Activated T-helper 1 cell treated with Interleukin-2 at 50 U/mL for 16 hours (primary cell): Measurements from ENCODE around the gene GALNT1.

Experiments
- DNase-seq: peaks from one replicate; pipeline ENCODE4 v3.0.0-alpha.2; 2020; ENCODE audit warnings: low read depth

GALNT1 gene

DNA sequence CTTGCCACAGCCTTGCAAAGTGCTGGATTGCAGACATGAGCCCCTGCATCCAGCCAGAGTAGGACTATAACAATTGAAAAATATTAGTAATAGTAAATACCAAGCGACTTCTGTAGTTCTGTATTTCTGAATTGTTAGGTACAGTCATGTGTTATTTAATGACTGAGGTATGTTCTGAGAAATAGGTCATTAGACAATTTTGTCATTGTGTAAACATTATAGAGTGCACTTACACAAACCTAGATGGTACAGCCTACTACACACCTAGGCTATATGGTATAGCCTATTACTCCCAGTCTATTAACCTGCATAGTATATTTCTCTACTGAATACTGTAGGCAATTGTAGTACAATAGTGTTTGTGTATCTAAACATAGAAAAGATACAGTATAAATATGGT is 92.1 kb downstream of the GALNT1 start:
- no peak for DNase-seq

DNA sequence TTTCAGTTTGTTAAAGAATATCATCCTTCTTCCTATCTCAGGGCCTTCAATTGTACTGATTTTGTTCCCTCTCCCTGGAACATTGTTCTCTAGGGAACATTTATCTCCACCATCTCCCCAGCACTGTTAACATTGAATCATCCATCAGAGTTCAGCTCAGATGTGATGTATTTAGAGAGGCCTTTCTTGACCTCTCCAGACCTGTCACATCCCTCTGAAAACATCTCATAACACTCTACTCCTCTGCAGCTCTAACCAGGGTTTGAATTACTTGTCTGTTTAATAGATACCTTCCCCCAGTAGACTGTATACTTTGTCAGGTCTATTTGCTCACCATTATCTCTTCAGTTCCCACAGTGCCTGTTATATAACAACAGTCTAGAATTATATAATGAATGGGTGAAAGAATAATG is 98.6 kb downstream of the GALNT1 start:
- DNase-seq: no peak

- no peak for DNase-seq
These were observed 100.8 kb downstream of the GALNT1 start for GRCh38 chr18:35682281-35682867.

GRCh38 chr18:35683021-35683420 is 101.5 kb downstream of the GALNT1 start:
- no peak for DNase-seq

DNA sequence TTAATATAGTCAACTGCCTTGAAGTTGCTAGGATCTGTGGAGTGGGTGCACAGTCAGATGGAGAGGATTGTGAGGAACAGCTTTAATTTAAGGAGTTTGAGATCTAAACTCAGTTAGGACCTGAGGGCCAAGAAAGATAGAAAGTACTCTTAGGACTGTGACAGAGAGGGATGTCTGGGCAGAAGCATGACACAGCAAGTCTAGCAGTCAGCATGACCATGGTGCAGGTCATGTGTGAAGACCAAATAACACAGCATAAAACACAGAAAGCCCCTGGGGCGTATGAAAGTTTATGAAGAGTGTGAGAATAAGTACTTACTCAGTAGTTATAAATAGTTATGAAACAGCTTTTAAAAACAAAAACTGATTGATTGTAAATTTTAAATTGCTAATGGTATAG is 107.2 kb downstream of the GALNT1 start:
- DNase-seq: no peak

DNA sequence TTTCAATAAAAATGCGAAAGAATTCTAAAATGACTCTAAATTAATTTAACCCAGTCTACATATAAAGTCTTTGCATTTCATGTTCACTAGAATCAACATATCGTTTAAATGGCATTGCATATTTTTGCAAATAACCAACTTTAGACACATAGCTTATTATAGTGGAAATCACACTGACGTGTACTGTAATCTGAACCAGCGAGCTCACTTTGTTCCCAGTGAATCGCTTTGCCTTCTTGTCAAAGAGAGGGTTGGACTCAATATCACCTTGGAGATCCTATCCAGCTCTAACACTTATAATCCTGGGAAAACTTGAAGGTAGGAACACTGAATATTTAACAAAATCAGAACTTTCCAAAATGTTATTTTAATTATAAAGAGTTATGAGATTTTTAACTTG is 108.2 kb downstream of the GALNT1 start:
- no peak for DNase-seq

DNA sequence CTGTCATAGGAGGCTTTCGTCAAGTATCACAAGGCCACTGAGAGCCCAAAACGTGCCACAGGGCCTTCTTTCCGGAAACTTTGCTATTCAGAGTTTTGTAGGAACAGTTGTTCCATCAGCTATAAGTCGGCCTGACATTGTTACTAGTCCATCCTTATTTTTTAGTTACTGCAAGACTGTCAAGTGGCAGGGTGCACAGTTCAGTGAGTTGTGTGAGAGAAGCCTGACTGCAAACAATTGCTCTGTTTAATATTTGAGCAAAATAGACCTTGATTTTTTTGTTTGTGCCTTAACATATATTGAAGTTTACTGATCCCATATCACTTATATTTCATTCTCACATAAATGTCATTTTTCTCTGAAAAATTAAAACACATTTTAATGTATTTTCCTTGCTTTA is 110.1 kb downstream of the GALNT1 start:
- no peak for DNase-seq

- DNase-seq: no peak
These were observed 111.3 kb downstream of the GALNT1 start for GRCh38 chr18:35692866-35693265.

DNA sequence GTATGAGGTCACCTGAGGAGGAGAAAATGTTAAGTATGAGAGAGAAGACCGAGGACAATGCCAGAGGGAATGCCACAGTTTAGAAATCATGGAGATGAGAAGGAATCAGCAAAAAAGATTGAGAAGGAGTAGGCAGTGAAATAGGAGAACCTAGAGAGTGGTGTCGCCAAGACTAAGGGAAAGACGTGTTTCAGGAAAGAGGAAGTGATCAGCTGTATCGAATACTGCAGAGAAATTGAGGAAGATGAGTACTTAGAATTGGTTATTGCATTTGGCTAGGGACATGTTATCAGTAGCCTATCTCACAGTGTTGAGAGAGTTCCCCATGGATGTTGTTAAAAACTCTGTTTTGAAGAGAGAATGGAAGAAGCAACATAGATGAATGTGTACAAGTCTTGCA is 112.3 kb downstream of the GALNT1 start:
- DNase-seq: no peak

- DNase-seq: no peak
These were observed 113.3 kb downstream of the GALNT1 start for GRCh38 chr18:35694808-35695207.

- no peak for DNase-seq
These were observed 113.8 kb downstream of the GALNT1 start for GRCh38 chr18:35695384-35695783.

GRCh38 chr18:35695803-35696202 is 114.3 kb downstream of the GALNT1 start:
- DNase-seq: no peak

DNA sequence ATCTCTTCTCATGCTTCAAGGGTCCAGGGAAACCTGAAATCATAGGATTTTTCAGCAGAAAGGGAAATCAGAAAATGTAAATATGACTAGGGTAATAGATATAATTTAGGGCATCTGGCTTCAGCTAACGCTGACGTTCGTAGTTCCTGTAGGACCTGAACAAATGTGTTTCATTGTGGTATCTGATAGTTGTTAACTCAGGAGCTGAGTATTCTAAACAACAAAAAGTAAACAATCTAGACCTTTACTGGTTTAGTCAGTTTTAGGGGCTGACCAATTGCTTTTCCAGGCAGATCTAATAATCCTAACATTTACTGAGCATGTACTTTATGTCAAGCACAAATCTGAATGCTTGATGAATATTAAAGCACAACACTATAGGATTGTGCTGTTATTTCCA is 114.8 kb downstream of the GALNT1 start:
- DNase-seq: no peak

- no peak for DNase-seq
These were observed 116.3 kb downstream of the GALNT1 start for GRCh38 chr18:35697869-35698268.

DNA sequence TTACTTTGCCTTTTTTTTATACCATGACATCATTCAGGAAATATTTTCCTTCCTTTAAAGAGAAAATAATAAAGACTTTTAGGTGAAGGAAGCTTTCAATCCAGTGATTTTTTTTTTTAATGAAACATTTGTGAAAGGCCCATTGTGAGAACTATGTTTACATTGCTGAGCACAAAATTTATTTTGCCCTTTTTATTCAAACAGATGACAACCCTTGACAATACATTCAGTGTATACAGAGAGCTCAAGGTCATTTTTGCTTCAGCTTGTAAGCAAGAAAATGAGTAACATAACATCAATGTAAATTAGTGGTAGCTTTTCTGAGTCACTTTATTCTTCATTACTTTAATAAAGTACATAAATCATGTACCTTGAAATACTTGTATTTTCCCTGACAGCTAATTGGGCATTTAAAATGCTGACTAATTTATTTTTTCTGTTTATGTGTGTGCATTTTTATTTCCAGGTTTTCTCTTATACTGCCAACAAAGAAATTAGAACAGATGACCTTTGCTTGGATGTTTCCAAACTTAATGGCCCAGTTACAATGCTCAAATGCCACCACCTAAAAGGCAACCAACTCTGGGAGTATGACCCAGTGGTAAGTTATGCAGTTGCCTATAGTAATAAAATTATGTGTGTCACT is 121.6 kb downstream of the GALNT1 start:
- no peak for DNase-seq

GRCh38 chr18:35705988-35706387 is 124.4 kb downstream of the GALNT1 start:
- DNase-seq: no peak

GRCh38 chr18:35707247-35707646 is 125.7 kb downstream of the GALNT1 start:
- no peak for DNase-seq

DNA sequence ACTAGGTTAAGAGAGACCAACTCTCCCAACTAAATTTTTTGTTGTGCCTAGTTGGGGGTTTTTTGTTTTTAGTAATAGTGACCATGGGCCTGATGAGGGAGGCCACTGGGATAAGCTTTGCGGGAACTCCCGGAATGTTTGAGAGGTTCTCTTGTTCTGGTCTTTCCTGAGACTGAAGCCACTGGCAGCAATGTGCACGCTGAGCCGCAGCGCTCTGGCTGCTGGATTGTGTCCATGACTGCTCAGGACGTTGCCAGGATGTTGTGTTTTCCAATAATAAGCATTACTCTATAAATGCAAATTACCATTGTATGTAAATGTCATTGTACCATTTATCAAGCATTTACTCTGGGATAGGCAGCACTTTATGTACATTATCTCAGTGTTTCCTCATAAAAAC is 126.1 kb downstream of the GALNT1 start:
- DNase-seq: no peak

- no peak for DNase-seq
These were observed 129.0 kb downstream of the GALNT1 start for GRCh38 chr18:35710581-35710980.

DNA sequence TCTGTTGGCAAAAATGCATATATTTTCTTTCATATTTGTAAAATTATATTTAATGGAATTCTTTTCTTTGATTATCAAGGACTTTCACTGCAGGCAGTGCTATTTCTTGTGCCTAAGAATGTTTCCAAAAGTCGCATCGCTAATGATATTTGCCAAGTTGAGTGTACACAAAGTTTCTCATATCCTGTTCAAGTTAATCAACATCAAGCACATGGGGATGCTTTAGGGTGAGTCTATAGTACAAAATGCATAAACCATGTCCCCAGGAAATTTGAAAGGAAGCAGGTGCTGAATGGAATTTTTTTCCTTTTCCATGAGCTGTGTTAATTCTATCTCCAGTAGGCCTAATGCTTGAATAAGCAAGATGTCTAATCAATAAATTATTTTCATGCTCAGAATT is 129.7 kb downstream of the GALNT1 start:
- DNase-seq: no peak

DNA sequence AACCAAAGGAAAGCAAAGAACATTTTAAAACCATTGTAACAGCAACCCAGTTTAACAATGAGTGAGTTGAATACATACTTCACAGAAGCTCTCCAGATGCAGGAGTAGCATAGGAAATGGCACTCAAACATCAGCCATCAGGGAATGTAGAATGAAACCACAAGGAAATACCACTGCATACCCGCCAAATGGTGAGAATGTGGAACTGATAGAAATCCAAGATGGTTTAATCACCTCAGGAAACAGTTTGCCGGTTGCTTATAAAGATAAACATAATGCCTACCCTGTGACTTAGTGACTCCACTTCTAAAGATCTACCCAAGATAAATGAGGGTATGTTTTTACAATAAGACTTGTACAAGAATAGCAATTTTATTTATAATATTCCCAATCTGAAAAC is 132.0 kb downstream of the GALNT1 start:
- DNase-seq: no peak

GRCh38 chr18:35714539-35714938 is 133.0 kb downstream of the GALNT1 start:
- no peak for DNase-seq

DNA sequence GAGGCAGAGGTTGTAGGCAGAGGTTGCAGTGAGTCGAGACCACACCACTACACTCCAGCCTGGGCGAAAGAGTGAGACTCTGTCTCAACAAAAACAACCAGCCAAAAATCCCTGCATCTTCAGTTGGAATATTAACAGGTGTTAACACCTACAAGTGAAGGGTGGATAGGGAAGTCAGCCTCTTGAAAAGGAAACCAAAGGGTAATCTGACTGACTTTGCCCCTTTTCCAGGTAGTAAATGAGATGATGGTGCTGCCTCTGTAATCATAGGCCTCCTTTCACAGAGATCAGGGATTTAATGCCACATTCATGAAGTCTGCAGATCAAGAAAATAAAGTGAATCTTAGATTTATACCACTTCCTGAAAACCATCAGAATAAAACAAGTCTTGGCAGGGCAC is 133.6 kb downstream of the GALNT1 start:
- DNase-seq: no peak

DNA sequence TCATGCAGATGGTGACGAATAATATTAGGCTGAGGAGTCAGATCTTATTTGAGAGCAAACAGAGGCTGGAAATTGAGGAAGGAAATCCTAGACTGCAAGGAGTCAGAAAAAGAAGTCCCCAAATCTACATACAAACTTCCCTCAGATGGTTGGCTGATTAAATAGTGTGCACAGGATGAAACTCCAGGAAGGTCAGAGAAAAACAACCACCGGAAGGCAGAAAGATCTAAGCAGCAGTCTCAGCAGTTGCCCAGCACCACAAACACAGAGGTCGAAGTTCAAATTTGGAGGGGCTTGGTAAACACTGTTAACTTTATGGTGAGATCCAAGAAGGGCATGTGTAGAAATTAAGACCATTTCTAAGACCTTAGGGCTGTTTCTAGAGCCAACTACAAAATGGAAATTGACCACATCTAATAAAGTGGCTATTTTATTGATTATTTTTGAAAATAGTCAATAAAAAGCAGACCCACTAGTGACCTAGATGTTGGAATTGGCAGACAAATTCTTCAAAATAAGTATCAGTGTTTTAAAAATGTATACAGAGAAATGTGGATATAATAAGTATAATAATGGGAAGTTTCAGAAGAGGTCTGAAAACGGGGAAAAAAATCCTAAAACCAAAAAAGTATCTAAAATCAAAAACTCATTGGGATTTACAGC is 134.8 kb downstream of the GALNT1 start:
- no peak for DNase-seq
